HepG2 (cell line): ENCODE data around the gene IRAK4. TPM values are rescaled to one million over a fixed set of nuclear protein-coding genes. Genes with fewer than 3 reads are reported as not detected.

ENCODE experiments used
- AKNA ChIP-seq: sonication (generic); formaldehyde crosslinking; IDR thresholded peaks from 2 replicates; pipeline ENCODE4 v1.4.0; 2020; ENCODE audit warnings: missing genetic modification reagents, borderline replicate concordance
- ARNT ChIP-seq: fragments of 450-650 bp; IDR thresholded peaks from 2 replicates; pipeline ENCODE4 v1.6.1; 2017
- ATF4 ChIP-seq, 2 experiments: fragments of 450-650 bp in 1 of 2; sonication (generic) in 1 of 2; formaldehyde crosslinking; IDR thresholded peaks; 2 replicates each; pipeline versions ENCODE4 v1.5.0 to v1.8.0; 2020 to 2022; ENCODE audit warnings: mild to moderate bottlenecking in 1 of 2, missing genetic modification reagents in 1 of 2
- CBFB ChIP-seq: sonication (generic); formaldehyde crosslinking; IDR thresholded peaks from 2 replicates; pipeline ENCODE4 v1.4.0; 2020; ENCODE audit warnings: missing genetic modification reagents
- CREBL2 ChIP-seq: sonication (generic); formaldehyde crosslinking; IDR thresholded peaks from 2 replicates; pipeline ENCODE4 v1.8.1; 2023; ENCODE audit warnings: missing genetic modification reagents, mild to moderate bottlenecking, borderline replicate concordance
- DDIT3 ChIP-seq: sonication (generic); formaldehyde crosslinking; IDR thresholded peaks from 2 replicates; pipeline ENCODE4 v1.4.0; 2020; ENCODE audit warnings: mild to moderate bottlenecking, missing genetic modification reagents
- DPF2 ChIP-seq: sonication (generic); formaldehyde crosslinking; IDR thresholded peaks from 2 replicates; pipeline ENCODE4 v1.4.0; 2020; ENCODE audit warnings: mild to moderate bottlenecking, low read depth, missing genetic modification reagents, borderline replicate concordance
- ETV5 ChIP-seq: IDR thresholded peaks from 2 replicates; pipeline ENCODE4 v1.6.1; 2018; ENCODE audit warnings: missing biosample characterization, missing genetic modification reagents, inconsistent platforms, borderline replicate concordance
- HOXA7 ChIP-seq: sonication (generic); formaldehyde crosslinking; IDR thresholded peaks from 2 replicates; pipeline ENCODE4 v1.8.1; 2022; ENCODE audit warnings: mild to moderate bottlenecking, missing genetic modification reagents, moderate library complexity
- MEIS1 ChIP-seq: sonication (generic); formaldehyde crosslinking; IDR thresholded peaks from 2 replicates; pipeline ENCODE4 v1.9.0; 2021; ENCODE audit warnings: mild to moderate bottlenecking, missing genetic modification reagents, moderate library complexity, borderline replicate concordance
- MIER3 ChIP-seq: IDR thresholded peaks from 2 replicates; pipeline ENCODE4 v1.6.1; 2016; ENCODE audit warnings: missing compliant biosample characterization, borderline replicate concordance
- MXI1 ChIP-seq: IDR thresholded peaks from 3 replicates; pipeline ENCODE4 v1.6.1; 2012; ENCODE audit warnings: low read depth, low read length, inconsistent platforms, borderline replicate concordance
- POLR2AphosphoS2 ChIP-seq: IDR thresholded peaks from 2 replicates; pipeline ENCODE4 v1.6.1; 2011; ENCODE audit warnings: low read depth, low read length, improper control_type of control experiment
- RBFOX2 ChIP-seq: fragments of 200-400 bp; formaldehyde crosslinking; IDR thresholded peaks from 2 replicates; pipeline ENCODE4 v1.6.1; 2017; ENCODE audit warnings: low read depth, mild to moderate bottlenecking, low read length
- SSRP1 ChIP-seq: IDR thresholded peaks from 2 replicates; pipeline ENCODE4 v1.6.1; 2016; ENCODE audit warnings: control low read depth
- ZNF160 ChIP-seq: sonication (generic); formaldehyde crosslinking; IDR thresholded peaks from 2 replicates; pipeline ENCODE4 v1.8.0; 2022; ENCODE audit warnings: mild to moderate bottlenecking, inconsistent platforms, missing genetic modification reagents
- ZNF280D ChIP-seq: sonication (generic); formaldehyde crosslinking; IDR thresholded peaks from 2 replicates; pipeline ENCODE4 v1.5.1; 2020; ENCODE audit warnings: mild to moderate bottlenecking, missing genetic modification reagents
- ZNF510 ChIP-seq: sonication (generic); formaldehyde crosslinking; IDR thresholded peaks from 2 replicates; pipeline ENCODE4 v1.4.0; 2020; ENCODE audit warnings: low read depth, mild to moderate bottlenecking, missing genetic modification reagents
- ZNF761 ChIP-seq: sonication (generic); formaldehyde crosslinking; conservative IDR thresholded peaks from 2 replicates; pipeline ENCODE4 v1.4.0; 2020; ENCODE audit warnings: mild to moderate bottlenecking, missing genetic modification reagents
- ZNF790 ChIP-seq: sonication (generic); formaldehyde crosslinking; IDR thresholded peaks from 2 replicates; pipeline ENCODE4 v1.8.0; 2022; ENCODE audit warnings: missing genetic modification reagents, mild to moderate bottlenecking, borderline replicate concordance
- polyA plus RNA-seq, 8 experiments: library from polyadenylated mRNA; depleted of rRNA in 3 of 8; stranded (reverse) in 7 of 8; unstranded in 1 of 8; fragments of >200 nt; fragmentation: Illumina TruSeq in 4 of 8; extraction: Trizol in 4 of 8; gene quantifications; 2 replicates each; pipeline versions ENCODE4 v1.2.1 to v1.2.3, GENCODE V29; 2011 to 2016; ENCODE audit warnings: low read depth in 4 of 8, missing spikeins in 1 of 8, mixed read lengths in 1 of 8; ENCODE audit not compliant: insufficient read depth in 1 of 8
- total RNA-seq, 5 experiments: library from RNA; depleted of rRNA; stranded (reverse); fragments of >200 nt; fragmentation: Illumina TruSeq; extraction: Trizol; gene quantifications; 2 replicates each; pipeline ENCODE4 v1.2.3, GENCODE V29; 2016; ENCODE audit warnings: low read depth in 1 of 5

The IRAK4 gene
- total and polyA plus RNA-seq, 2 of the 13 experiments (the other 11 are each of a cell fraction or from before 2014, with no cell fraction given): 6.6 to 7.1 TPM

GRCh38 chr12:43758728-43759563 lies at the start of gene IRAK4, which contains the start of gene PUS7L (continued):
- TF ChIP-seq ZNF280D (CRISPR knock-in tag) (no peak), HOXA7 (CRISPR knock-in tag) (no peak), MIER3 (no peak; the same call in 1 of the 2 replicates), ZNF790 (CRISPR knock-in tag) (no peak; the same call in 1 of the 2 replicates), AKNA (CRISPR knock-in tag) (no peak), ARNT (no peak), CBFB (CRISPR knock-in tag) (no peak), ZNF160 (CRISPR knock-in tag) (no peak), ETV5 (CRISPR knock-in tag) (no peak; the same call in 1 of the 2 replicates), MXI1 (peak; percentile 16; the same call in 1 of the 3 replicates), POLR2AphosphoS2 (no peak), ZNF510 (no peak), MEIS1 (no peak), CREBL2 (CRISPR knock-in tag) (no peak), DPF2 (CRISPR knock-in tag) (no peak), RBFOX2 (peak; percentile 61; the same call in 1 of the 2 replicates), ATF4 (CRISPR knock-in tag; IDR thresholded peaks at IDR 0.05) (no peak), SSRP1 (CRISPR knock-in tag) (no peak), DDIT3 (CRISPR knock-in tag) (no peak), ZNF761 (CRISPR knock-in tag) (0 out of 2 replicates have a peak, but pooled peaks have one; percentile 24)
